ENCODE measurements around the gene SSRP1.
A peak's percentile ranks its signal among the peaks of the same experiment; 100 is the strongest.
"Not testable (repeated sequence)": the region's sequence is repeated elsewhere in the genome, so short reads cannot be mapped to it uniquely, and the experiment has no call there.

Gene SSRP1

DNA sequence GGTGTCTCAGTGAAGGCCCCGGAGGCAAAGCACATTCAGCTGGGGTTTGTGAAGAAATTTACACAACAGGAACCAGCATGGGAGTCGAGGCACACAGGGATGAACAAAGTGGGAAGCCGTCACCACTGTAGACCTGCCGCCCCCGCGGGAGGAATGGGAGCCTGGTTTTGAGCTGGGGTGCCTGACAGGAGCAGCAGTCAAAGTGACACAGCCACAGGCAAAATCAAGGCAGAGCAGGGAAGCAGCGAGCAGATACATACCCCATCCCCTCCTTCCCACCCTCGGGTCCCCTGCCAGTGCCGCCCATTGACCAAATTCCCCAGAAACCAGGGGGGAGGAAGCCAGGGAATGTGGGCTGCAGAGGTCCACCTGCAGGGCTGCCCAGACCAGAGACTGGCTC, 23.3 kb upstream of the SSRP1 start:
- DNase-seq, result no peak

DNA sequence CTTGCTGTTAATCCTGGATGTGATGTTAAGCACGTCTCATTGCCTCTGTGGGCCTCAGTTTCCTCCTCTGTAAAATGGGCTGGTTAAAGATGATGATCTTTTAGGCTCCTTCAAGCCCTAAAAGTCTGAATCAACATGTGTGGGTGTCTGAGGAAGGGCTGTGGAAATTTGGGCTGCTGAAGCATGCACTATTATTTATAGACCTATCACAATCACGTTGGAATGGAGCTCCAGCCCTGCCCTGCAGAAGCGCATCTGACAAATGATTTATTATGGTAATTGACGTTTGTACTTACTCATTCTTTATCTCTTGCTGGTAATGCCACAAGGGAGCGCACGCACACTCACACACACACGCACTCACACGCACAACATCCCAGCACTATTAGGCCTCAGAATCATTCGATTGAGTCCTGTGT, 22.9 kb upstream of the SSRP1 start:
- DNase-seq, result no peak

GRCh38 chr11:57357856-57358255, 22.2 kb upstream of the SSRP1 start:
- no peak for DNase-seq

DNA sequence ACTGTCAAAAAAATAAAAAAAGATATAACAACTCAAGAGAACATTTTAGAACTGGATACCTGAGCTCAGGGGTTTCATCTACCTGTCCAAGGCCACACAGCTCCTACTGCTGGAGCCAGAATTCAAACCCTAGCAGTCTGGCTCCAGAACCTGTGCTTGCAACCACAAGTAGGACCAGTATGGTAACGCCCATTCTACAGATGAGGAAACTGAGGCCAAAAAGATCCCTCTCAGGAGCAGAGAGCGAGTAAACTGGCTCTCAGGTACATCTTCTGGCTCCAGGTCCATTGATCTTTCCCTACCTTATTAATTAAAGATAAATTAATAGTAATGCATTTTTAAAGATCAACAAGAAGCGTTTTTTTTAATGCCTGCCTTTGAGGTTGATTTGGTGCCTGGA, 21.6 kb upstream of the SSRP1 start:
- no peak for DNase-seq

GRCh38 chr11:57356268-57356667, 20.6 kb upstream of the SSRP1 start:
- no peak for DNase-seq

GRCh38 chr11:57354699-57355098, 19.0 kb upstream of the SSRP1 start:
- no peak for DNase-seq

DNA sequence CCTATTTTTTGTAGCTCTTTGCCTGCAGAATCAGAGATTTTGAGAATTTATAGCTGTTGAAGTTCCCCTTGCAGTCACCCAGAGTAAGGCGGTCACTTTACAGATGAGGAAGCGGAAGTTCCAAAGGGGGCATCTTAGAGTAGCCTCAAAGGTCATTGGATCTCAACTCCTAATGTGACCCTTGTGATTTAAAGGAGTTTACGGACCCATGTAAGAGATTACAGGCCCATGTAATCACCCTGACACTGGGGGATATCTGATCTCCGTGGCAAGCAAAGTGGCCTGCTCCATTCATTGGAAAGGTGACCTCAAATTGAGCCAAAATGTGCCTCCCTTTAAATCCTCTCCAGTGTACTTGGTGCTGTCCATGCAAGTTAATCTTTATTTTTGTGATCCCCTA, 18.2 kb upstream of the SSRP1 start:
- no peak for DNase-seq

DNA sequence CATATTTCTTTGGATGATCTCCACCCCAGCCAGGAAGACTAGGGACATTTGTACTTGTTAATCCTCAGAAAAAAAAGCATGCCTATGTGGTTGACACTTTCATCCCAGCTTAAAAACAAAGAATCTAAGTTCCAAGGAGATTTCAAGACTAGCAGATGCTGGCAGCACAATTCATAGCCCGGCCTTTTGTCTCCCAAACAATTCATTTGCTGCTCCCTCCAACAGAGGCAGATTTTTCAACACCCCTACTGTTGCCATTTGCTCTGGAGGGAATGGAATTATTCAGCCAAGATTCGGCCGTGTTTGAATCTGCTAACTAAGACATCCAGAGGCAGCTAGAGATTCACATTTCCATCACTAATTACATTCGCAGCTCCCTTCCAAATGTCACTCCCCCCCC, 17.8 kb upstream of the SSRP1 start:
- DNase-seq, result no peak

GRCh38 chr11:57353036-57353435, 17.3 kb upstream of the SSRP1 start:
- no peak for DNase-seq

DNA sequence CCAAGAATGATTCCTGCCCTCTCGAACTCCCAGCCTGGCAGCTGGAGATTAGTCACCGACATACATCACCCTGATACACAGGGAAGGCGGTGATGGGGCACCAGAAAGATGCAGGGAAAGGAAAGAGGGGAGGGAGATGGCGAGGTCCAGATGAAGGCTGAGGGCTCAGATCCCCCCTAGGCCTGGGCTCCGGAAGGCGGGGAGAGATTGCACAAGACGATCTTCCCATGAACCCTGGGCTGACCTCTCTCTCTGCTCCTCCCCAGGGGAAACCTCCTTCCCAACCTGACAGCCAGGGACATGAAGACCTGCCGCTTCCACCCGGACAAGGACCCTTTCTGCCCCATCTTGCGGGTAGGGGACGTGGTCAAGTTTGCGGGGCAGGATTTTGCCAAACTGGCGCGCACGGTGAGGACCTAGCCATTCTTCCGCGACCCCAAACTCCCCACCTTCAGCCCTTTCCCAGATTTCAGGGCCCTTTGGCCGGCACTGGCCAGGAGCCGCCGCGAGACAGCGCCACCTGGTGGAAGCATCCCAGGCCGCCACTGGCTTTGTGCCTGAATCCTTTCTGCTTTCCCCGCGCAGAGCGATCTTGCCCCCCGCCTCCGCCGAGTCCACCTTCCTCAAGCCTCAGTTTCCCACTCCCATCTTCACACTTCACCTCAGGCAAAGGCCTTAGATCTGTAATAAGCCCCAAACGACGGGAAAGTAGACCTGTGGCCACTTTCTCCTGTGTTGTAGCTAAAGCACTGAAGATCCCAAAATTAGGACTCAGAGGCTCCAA, 14.0 kb upstream of the SSRP1 start:
- DNase-seq, result no peak

- DNase-seq, result no peak
Observed at GRCh38 chr11:57348636-57349313, 13.1 kb upstream of the SSRP1 start.

DNA sequence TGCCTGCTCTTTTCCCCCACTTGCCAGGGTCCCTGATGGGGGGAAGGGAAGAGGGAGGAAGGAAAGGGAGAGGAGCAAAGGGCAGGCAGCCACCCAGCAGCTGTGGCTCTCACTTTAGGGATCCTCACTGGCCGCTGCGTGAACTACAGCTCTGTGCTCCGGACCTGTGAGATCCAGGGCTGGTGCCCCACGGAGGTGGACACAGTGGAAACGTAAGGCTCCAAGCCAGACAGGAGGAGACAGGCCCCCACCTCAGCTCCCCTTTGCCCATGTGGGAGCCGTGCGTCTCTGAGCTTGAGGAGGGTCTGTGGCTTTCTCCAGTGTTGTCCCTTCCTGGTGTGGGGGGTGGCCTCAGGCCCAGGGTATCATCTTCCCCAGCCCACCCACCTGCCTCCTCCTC, 12.4 kb upstream of the SSRP1 start:
- no peak for DNase-seq

GRCh38 chr11:57347336-57347735, 11.6 kb upstream of the SSRP1 start:
- DNase-seq, result no peak

- DNase-seq, result peak; percentile 77
Observed at GRCh38 chr11:57345555-57346211, 10.0 kb upstream of the SSRP1 start.

- DNase-seq, result no peak
Observed at GRCh38 chr11:57344826-57345225, 9.1 kb upstream of the SSRP1 start.

DNA sequence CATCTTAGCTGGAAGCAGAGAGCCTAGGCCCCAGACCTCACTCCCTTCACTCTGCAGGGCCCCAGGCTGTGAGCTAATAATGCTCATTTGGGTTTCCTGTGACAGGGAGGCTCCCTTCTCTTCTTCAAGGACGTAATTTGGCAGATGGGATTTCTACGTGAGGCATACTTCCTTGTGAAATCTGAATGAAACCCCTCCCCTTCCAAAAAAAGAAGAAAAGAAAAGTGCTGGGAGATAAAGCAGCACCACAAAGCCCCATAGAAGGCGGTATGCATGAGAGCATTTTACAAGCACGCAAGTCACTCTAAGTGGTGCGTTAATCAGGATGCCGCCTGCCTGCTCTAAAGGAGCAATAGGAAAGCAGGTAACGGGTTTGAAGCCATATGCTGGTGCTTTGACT, 8.1 kb upstream of the SSRP1 start:
- DNase-seq, result no peak

DNA sequence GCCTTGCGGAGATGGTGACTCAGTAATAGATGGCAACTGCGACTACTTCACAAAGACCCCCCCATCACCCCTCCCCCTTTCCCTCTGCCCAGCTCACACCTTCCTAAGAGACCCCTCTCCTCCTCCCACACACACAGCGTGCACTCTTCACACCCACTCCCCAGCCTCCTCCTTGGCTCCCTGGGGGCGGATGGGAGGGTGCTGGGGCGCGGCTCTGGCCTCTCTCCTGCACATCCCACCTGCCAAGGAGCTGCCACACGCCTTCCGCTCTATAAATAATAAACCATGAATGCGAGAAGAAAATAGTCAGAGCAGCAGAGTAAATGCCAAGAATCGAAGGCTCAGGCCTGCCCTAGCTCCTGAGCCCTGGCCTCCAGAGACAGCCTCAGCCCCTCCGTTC, 7.0 kb upstream of the SSRP1 start:
- no peak for DNase-seq

DNA sequence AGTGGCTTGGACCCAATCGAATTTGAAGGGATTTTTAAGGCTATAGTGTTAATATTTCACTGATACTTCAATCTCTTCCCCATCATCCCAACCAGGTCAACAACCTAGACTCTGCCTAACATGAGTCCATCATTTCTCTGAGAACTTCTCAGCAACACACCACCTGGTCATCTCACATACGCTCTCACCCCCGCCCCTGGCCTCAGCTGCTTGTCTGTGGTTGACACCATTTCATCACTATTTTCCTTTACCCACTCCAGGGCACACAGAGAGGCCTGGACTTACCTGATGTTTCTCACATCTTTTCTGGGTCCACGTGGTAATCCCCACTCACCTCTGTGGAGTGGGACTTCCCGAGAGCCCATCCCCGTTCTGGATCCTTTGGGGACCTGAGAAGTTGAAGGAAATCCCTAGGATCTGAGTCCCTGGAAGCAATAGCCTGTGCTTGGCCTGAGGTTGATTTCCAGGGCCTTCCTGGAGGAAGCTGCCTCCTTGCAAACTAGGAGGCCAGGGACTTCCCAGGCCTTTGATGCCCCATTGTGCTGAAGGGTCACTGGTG, 5.6 kb upstream of the SSRP1 start:
- no peak for DNase-seq

DNA sequence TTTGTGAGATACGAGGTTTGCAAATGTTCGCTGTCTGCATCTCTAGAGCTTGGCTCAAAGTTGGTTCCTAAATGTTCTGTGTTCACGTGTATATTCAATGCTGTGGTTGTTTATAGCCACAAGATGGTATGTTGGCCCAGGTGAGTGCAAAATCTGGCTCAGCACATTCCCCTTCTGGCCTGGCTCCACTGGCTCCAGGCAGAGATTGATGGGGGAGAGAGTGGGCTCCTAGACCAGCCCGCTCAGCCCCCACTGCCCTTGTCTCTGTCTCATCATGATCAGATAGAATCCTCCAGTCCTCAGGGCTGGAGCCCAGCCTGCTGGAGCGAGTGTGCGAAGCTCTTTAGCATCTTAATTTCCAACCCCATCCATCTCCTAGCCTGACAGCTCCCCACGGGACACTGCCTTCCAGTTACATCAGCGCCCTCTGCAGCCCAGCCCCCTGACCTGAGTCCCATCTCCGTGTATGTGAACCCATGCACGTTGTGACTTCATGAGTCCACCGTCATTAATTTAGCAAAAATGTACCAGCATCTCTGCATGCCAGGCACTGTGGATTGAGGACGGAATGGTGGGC, 4.4 kb upstream of the SSRP1 start:
- DNase-seq, result no peak

- DNase-seq, result no peak
Observed at GRCh38 chr11:57339328-57339727, 3.6 kb upstream of the SSRP1 start.

- DNase-seq, result no peak
Observed at GRCh38 chr11:57338142-57338541, 2.5 kb upstream of the SSRP1 start, which contains the start of gene P2RX3. Gene P2RX3, plus strand, starts transcription at chr11:57338352. Its CDS starts 199 bp downstream, at chr11:57338551.

DNA sequence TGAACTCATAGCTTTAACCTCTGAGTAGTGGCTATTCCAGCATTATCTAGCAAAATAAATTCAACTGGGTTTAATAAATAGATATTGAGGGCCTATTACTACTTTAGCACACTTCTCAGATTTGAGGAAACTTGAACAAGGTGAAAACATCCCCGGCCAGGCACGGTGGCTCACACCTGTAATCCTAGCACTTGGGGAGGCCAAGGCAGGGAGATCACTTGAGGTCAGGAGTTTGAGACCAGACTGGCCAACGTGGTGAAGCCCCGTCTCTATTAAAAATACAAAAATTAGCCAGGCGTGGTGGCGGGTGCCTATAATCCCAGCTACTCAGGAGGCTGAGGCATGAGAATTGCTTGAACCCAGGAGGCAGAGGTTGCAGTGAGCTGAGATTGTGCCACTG, 1.2 kb upstream of the SSRP1 start:
- not testable (repeated sequence) for DNase-seq

- DNase-seq, result no peak
Observed at GRCh38 chr11:57336111-57336666, 497 bp upstream of the SSRP1 start.

All from NCI-H1694 (cell line).